Thyroid gland (tissue), 4 donors: ENCODE results near the gene MPST. TPM values are rescaled to one million over a fixed set of nuclear protein-coding genes. Genes with fewer than 3 reads are reported as not detected.
A peak's percentile ranks its signal among the peaks of the same experiment; 100 is the strongest.

ENCODE experiments used
- DNase-seq, 2 donors: peaks; one replicate each; pipeline ENCODE4 v3.0.0-alpha.2; 2019
- H3K27ac ChIP-seq, 3 donors: fragments of 200-600 bp; sonication (generic); 1 replicate in 2 of 3; 2 replicates in 1 of 3; pipeline ENCODE4 v1.5.1; 2016 to 2019; ENCODE audit warnings: mild to moderate bottlenecking in 1 of 3, moderate library complexity in 1 of 3
- H3K27me3 ChIP-seq: fragments of 200-600 bp; sonication (generic); one replicate; pipeline ENCODE4 v1.5.1; 2019
- H3K36me3 ChIP-seq, 2 donors: fragments of 200-600 bp; sonication (generic); one replicate each; pipeline ENCODE4 v1.5.1; 2016 to 2019
- H3K4me1 ChIP-seq, 2 donors: fragments of 200-600 bp; sonication (generic); one replicate each; pipeline ENCODE4 v1.5.1; 2017 to 2019
- H3K4me3 ChIP-seq, 3 donors: fragments of 200-600 bp; sonication (generic); replicated peaks in 1 of 3; 1 replicate in 2 of 3; 2 replicates in 1 of 3; pipeline ENCODE4 v1.5.1; 2016; ENCODE audit warnings: mild to moderate bottlenecking in 1 of 3
- H3K9me3 ChIP-seq: fragments of 200-600 bp; sonication (generic); one replicate; pipeline ENCODE4 v1.5.1; 2017
- POLR2A ChIP-seq, 2 donors: fragments of 450-650 bp; IDR thresholded peaks; one replicate each; pipeline ENCODE4 v1.6.1; 2017; ENCODE audit warnings: antibody characterized with exemption in 2 of 2, mild to moderate bottlenecking in 2 of 2, moderate library complexity in 1 of 2
- WGBS, 2 donors: methylation state at CpG; one replicate each; pipeline ENCODE4 v1.1.5; 2017; 5-methylcytosine and 5-hydroxymethylcytosine counted together
- intact Hi-C: fragments of 100-400 bp; cut with DNase I; formaldehyde crosslinking; loops from one replicate; pipeline ENCODE4 v1.15.1; 2023
- total RNA-seq, 4 donors: library from RNA; depleted of rRNA; stranded (reverse); fragments of >200 nt; gene quantifications; one replicate each; pipeline ENCODE4 v1.2.3, GENCODE V29; 2016
- TF ChIP-seq, protein P1 (sequence below), 6 experiments: fragments of 200-600 bp in 3 of 6; fragments of 450-650 bp in 3 of 6; sonication (generic) in 3 of 6; IDR thresholded peaks; one replicate each; pipeline ENCODE4 v1.5.1; 2016 to 2019; ENCODE audit warnings: antibody characterized with exemption in 6 of 6, mild to moderate bottlenecking in 2 of 6, inconsistent platforms in 1 of 6, moderate library complexity in 1 of 6

The MPST gene
- total RNA-seq, 4 donors from 2014 or later, result 67.7 to 102 (median 93.6) TPM

DNA sequence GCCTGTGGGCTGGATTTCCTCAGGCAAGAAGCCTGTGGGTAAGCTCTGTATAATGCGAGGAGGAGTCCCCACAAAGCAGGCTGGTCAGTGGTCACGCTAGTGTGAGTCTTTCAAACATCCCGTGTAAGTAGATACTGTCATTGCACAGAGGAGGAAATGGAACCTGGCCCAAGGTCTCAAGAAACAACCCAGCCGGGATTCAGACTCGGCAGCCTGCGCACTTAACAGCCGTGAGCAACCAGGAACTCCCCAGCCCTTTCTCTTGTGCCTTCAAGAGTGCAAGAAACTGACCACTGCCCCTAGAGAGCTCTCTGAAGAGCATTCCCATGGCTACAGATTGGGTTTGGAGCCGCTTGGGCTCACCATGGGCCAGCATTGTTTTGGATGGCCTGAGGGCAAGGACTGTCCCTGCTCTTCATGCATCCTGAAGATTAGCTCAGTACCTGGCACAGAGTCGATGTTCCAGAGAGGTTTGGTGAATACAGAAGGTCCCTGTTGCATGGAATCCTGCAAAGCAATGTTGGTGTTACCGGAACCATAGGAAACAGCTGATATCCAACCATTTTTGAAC is 6.0 kb downstream of the MPST start:
- TF ChIP-seq, protein P1, sequence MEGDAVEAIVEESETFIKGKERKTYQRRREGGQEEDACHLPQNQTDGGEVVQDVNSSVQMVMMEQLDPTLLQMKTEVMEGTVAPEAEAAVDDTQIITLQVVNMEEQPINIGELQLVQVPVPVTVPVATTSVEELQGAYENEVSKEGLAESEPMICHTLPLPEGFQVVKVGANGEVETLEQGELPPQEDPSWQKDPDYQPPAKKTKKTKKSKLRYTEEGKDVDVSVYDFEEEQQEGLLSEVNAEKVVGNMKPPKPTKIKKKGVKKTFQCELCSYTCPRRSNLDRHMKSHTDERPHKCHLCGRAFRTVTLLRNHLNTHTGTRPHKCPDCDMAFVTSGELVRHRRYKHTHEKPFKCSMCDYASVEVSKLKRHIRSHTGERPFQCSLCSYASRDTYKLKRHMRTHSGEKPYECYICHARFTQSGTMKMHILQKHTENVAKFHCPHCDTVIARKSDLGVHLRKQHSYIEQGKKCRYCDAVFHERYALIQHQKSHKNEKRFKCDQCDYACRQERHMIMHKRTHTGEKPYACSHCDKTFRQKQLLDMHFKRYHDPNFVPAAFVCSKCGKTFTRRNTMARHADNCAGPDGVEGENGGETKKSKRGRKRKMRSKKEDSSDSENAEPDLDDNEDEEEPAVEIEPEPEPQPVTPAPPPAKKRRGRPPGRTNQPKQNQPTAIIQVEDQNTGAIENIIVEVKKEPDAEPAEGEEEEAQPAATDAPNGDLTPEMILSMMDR (IDR thresholded peaks at IDR 0.05), result no peak
- TF ChIP-seq POLR2A (IDR thresholded peaks at IDR 0.05), result no peak
- Histone ChIP-seq H3K27ac (peak overlapping the region in 1 of 3 donors; percentile 53), H3K9me3 (no peaks in the 10 kb centered on the region), H3K36me3 (peaks cover 8 to 30% of the 10 kb centered on the region in 2 donors), H3K4me1 (peaks cover 0 to 45% of the 10 kb centered on the region in 2 donors), H3K27me3 (no peaks in the 10 kb centered on the region), H3K4me3 (no peak overlapping the region)
- intact Hi-C loops, result no loop called here
- WGBS, 2 donors, result 40 to 56% methylated on average over 10 of the region's 10 CpGs
- peak; percentile 65 to 69 for DNase-seq

DNA sequence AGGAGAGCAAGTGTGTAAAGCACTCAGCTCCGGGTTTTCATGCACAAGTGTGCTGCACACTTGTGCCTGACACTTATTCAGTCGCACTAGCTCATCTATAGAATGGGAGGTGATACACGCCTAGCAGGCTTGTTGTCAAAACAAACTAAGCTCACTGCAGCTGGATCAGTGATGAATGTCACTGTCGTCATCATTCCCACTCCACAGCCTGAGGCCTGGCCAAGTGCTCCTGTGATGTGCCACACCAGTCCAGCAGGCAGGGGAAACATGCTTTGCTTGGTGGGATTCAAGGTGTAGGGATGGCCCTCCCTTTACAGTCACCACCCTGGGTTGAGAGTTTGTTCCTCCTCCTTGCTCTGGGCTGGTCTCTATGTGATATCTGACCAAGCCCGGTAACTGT is 6.8 kb downstream of the MPST start:
- intact Hi-C loops, result no loop called here
- peaks cover 8 to 30% of the 10 kb centered on the region in 2 donors for H3K36me3 ChIP-seq
- TF ChIP-seq, protein P1 (IDR thresholded peaks at IDR 0.05), result no peak
- no peak for TF ChIP-seq POLR2A (IDR thresholded peaks at IDR 0.05)
- no peaks in the 10 kb centered on the region for H3K27me3 ChIP-seq
- H3K27ac ChIP-seq, result peak overlapping the region in 1 of 3 donors; percentile 29
- H3K4me3 ChIP-seq, result no peak overlapping the region
- H3K9me3 ChIP-seq, result no peaks in the 10 kb centered on the region
- no peak for DNase-seq
- peaks cover 0 to 38% of the 10 kb centered on the region in 2 donors for H3K4me1 ChIP-seq
- WGBS, 2 donors, result 75 to 80% methylated on average over 5 of the region's 5 CpGs

DNA sequence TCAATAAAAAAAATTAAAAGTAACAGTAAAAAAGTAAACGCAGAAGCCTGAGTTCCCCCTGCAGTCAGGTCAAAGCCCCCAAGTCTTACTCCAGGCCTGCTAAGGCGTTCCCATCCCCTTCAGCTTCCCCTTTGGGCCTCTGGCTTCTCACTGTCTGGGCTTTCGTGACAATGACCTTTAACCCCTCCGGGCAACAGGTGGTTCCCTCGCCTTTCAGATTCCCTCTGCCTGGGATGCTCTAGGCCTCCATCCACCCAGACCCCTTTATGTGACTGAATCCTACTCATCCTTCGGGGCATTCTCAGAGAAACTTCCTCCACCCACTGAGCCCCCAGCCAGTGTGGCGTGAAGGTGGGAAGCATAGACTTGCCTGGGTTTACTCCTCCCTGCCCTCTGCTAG is 8.0 kb downstream of the MPST start:
- H3K36me3 ChIP-seq, result peaks cover 8 to 30% of the 10 kb centered on the region in 2 donors
- no peak for TF ChIP-seq POLR2A (IDR thresholded peaks at IDR 0.05)
- TF ChIP-seq, protein P1 (IDR thresholded peaks at IDR 0.05), result no peak
- no peaks in the 10 kb centered on the region for H3K27me3 ChIP-seq

DNA sequence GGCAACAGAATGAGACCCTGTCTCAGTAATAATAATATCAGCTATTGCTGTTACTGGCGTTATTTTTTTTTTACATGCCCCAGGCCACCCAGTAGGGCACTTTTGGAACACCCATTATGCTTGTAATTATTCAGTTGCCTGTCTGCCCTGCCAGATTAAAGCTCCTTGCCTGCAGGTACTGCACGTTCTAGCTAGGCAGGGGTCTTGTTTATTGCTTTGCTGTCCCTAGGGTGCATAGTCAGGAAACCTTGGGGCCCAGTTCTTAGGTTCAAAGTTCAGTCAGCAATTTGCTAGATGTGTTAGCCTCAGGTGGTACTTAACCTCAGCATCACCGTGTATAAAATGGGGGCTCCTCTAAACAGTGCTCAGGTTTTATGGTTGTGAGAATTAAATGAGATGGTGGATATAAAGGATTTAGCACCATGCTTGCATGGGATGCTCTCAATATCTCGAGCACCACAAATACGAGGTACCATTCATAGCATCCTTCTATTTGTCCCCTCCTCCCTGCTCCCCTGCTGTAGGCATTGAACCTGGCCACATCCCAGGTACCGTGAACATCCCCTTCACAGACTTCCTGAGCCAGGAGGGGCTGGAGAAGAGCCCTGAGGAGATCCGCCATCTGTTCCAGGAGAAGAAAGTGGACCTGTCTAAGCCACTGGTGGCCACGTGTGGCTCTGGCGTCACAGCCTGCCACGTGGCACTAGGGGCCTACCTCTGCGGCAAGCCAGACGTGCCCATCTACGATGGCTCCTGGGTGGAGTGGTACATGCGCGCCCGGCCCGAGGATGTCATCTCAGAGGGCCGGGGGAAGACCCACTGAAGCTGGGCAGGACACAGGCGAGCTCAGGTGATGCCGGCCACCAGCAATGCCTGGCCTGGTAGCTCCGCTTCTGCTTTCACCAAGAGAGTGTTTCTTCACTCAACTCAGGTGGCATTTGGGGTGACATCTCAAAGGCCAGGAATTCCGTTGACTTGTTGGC is 9.4 kb downstream of the MPST start:
- Histone ChIP-seq H3K4me1 (peaks cover 15 to 37% of the 10 kb centered on the region in 2 donors), H3K36me3 (peaks cover 8 to 30% of the 10 kb centered on the region in 2 donors), H3K9me3 (no peaks in the 10 kb centered on the region), H3K4me3 (no peak overlapping the region), H3K27me3 (no peaks in the 10 kb centered on the region), H3K27ac (no peak overlapping the region)
- 96% methylated on average over 16 to 22 of the region's 22 CpGs for WGBS, 2 donors
- no peak for DNase-seq
- no peak for TF ChIP-seq POLR2A (IDR thresholded peaks at IDR 0.05)
- TF ChIP-seq, protein P1 (IDR thresholded peaks at IDR 0.05), result no peak
- intact Hi-C loops, result no loop called here

More for the DNA sequence above, 8.0 kb downstream of the MPST start:
- peaks cover 10 to 39% of the 10 kb centered on the region in 2 donors for H3K4me1 ChIP-seq
- intact Hi-C loops, result no loop called here
- DNase-seq, result no peak
- no peak overlapping the region for H3K4me3 ChIP-seq
- no peaks in the 10 kb centered on the region for H3K9me3 ChIP-seq
- no peak overlapping the region for H3K27ac ChIP-seq
- WGBS, 2 donors, result 93 to 94% methylated on average over 7 of the region's 7 CpGs
